A549 (cell line): Measurements from ENCODE around the gene FASTKD3. TPM values are rescaled to one million over a fixed set of nuclear protein-coding genes. Genes with fewer than 3 reads are reported as not detected.
A peak's percentile ranks its signal among the peaks of the same experiment; 100 is the strongest.

Experiments used
- ATAC-seq, 2 experiments: fragments of 200-7000 bp in 1 of 2; fragments of >200 bp in 1 of 2; cut with Nextera tagmentation in 1 of 2; cut with Tn5 transposase in 1 of 2; 3 replicates each; pipeline versions ENCODE4 v1.8.0 to v1.9.1; 2018 to 2020; ENCODE audit warnings: mild to moderate bottlenecking in 1 of 2, moderate library complexity in 1 of 2
- CTCF ChIA-PET: fragments of 300-600 bp; sonication (Branson Sonifier 250); formaldehyde crosslinking; extraction: SDS; loops from one replicate; lab custom pipeline; 2021; ENCODE audit warnings: antibody characterized with exemption, inconsistent platforms; lab: Yijun Ruan, JAX
- POLR2A ChIA-PET: fragments of 350-600 bp; formaldehyde crosslinking; extraction: SDS; loops from one replicate; lab custom pipeline; 2021; ENCODE audit warnings: antibody characterized with exemption, inconsistent platforms; lab: Yijun Ruan, JAX
- DNase-seq, 2 experiments: peaks; one replicate each; pipeline versions ENCODE4 v3.0.0 to v3.0.0-alpha.2; 2011 to 2016; ENCODE audit warnings: low read depth in 1 of 2, low spot score in 1 of 2
- FAIRE-seq: peaks from 2 replicates; lab custom pipeline; 2011; peaks lifted over from hg19 to GRCh38; lab: Jason Lieb, UNC
- H3K27ac ChIP-seq, 2 experiments: fragments of >200 bp; sonication (Bioruptor Twin); formaldehyde crosslinking; 3 replicates each; pipeline ENCODE4 v1.5.1; 2016 to 2017
- H3K4me1 ChIP-seq: fragments of >200 bp; sonication (Bioruptor Twin); formaldehyde crosslinking; 3 replicates; pipeline ENCODE4 v1.6.1; 2016
- H3K4me2 ChIP-seq: fragments of >200 bp; sonication (Bioruptor Twin); formaldehyde crosslinking; 3 replicates; pipeline ENCODE4 v1.6.1; 2016
- H3K4me3 ChIP-seq: fragments of >200 bp; sonication (Bioruptor Twin); formaldehyde crosslinking; 3 replicates; pipeline ENCODE4 v1.5.1; 2016
- H3K9me3 ChIP-seq: fragments of >200 bp; sonication (Bioruptor Twin); formaldehyde crosslinking; 3 replicates; pipeline ENCODE4 v1.6.1; 2016
- CBX8 ChIP-seq: fragments of 200-600 bp; sonication (generic); IDR thresholded peaks from 2 replicates; pipeline ENCODE4 v1.6.1; 2016
- CTCF ChIP-seq: fragments of >200 bp; sonication (Bioruptor Twin); formaldehyde crosslinking; IDR thresholded peaks from 3 replicates; pipeline ENCODE4 v1.5.1; 2016
- E2F6 ChIP-seq: IDR thresholded peaks from 2 replicates; pipeline ENCODE4 v1.6.1; 2012; ENCODE audit warnings: low read depth, borderline replicate concordance
- EHF ChIP-seq: fragments of 250-450 bp; sonication (Bioruptor Pico); IDR thresholded peaks from 2 replicates; pipeline ENCODE4 v1.5.0; 2020; ENCODE audit warnings: mild to moderate bottlenecking
- FOSB ChIP-seq: fragments of 250-450 bp; sonication (Bioruptor Pico); IDR thresholded peaks from 2 replicates; pipeline ENCODE4 v1.5.0; 2020; ENCODE audit warnings: mild to moderate bottlenecking, moderate library complexity
- FOSL2 ChIP-seq, 2 experiments: fragments of 450-650 bp in 1 of 2; fragments of >200 bp in 1 of 2; sonication (Bioruptor Twin) in 1 of 2; formaldehyde crosslinking; IDR thresholded peaks; 2 replicates each; pipeline versions ENCODE4 v1.5.0 to v1.6.1; 2016 to 2020; ENCODE audit warnings: mild to moderate bottlenecking in 1 of 2, moderate library complexity in 1 of 2
- FOXS1 ChIP-seq: fragments of 250-450 bp; sonication (Bioruptor Pico); IDR thresholded peaks from 2 replicates; pipeline ENCODE4 v1.5.0; 2020; ENCODE audit warnings: mild to moderate bottlenecking, moderate library complexity
- JUNB ChIP-seq: fragments of >200 bp; sonication (Bioruptor Twin); formaldehyde crosslinking; IDR thresholded peaks from 2 replicates; pipeline ENCODE4 v1.6.1; 2016
- KDM1A ChIP-seq: fragments of 200-600 bp; sonication (generic); IDR thresholded peaks from 2 replicates; pipeline ENCODE4 v1.6.1; 2016; ENCODE audit warnings: low read depth, mild to moderate bottlenecking
- MAZ ChIP-seq: fragments of 150-350 bp; IDR thresholded peaks from 2 replicates; pipeline ENCODE4 v1.6.1; 2014; ENCODE audit warnings: antibody characterized with exemption, low read depth, low read length, borderline replicate concordance
- MYC ChIP-seq: IDR thresholded peaks from 2 replicates; pipeline ENCODE4 v1.6.1; 2012; ENCODE audit warnings: mild to moderate bottlenecking, inconsistent platforms, low read length, improper control_type of control experiment, borderline replicate concordance
- PBX3 ChIP-seq: IDR thresholded peaks from 2 replicates; pipeline ENCODE4 v1.6.1; 2012
- RAD21 ChIP-seq, 2 experiments: fragments of >200 bp in 1 of 2; sonication (Bioruptor Twin) in 1 of 2; formaldehyde crosslinking in 1 of 2; IDR thresholded peaks in 1 of 2; conservative IDR thresholded peaks in 1 of 2; 2 replicates in 1 of 2; 3 replicates in 1 of 2; pipeline ENCODE4 v1.6.1; 2012 to 2018; ENCODE audit warnings: inconsistent platforms in 1 of 2
- RARB ChIP-seq: fragments of 250-450 bp; sonication (Bioruptor Pico); IDR thresholded peaks from 2 replicates; pipeline ENCODE4 v1.8.0; 2021; ENCODE audit warnings: mild to moderate bottlenecking, moderate library complexity
- SMC3 ChIP-seq: fragments of >200 bp; sonication (Bioruptor Twin); formaldehyde crosslinking; IDR thresholded peaks from 3 replicates; pipeline ENCODE4 v1.6.1; 2018; ENCODE audit warnings: inconsistent platforms
- SREBF2 ChIP-seq: fragments of 450-650 bp; IDR thresholded peaks from 2 replicates; pipeline ENCODE4 v1.6.1; 2014; ENCODE audit warnings: mild to moderate bottlenecking, moderate library complexity
- TFCP2L1 ChIP-seq: fragments of 250-450 bp; sonication (Bioruptor Pico); IDR thresholded peaks from 2 replicates; pipeline ENCODE4 v1.5.0; 2021; ENCODE audit warnings: mild to moderate bottlenecking
- WGBS: methylation state at CpG from one replicate; pipeline ENCODE4 v1.1.6; 2017; ENCODE audit errors: missing lambda C conversion rate; 5-methylcytosine and 5-hydroxymethylcytosine counted together
- polyA plus RNA-seq, 4 experiments: library from polyadenylated mRNA; depleted of rRNA in 3 of 4; stranded (reverse); fragments of >200 nt; fragmentation: RNase III in 1 of 4; extraction: RNeasy Plus Mini Kit Qiagen cat#74134 plus additional on column Dnase treatment in 1 of 4; gene quantifications; 2 replicates in 3 of 4; 3 replicates in 1 of 4; pipeline ENCODE4 v1.2.3, GENCODE V29; 2011 to 2017

The FASTKD3 gene
- polyA plus RNA-seq, 2 of the 4 experiments (the other 2 are of a cell fraction): 19.5 to 24.8 TPM

GRCh38 chr5:7886849-7887475 is 18.1 kb upstream of the FASTKD3 start:
- 0 out of 3 replicates have a peak overlapping the region, but pooled peaks have one; percentile 27 for H3K4me2 ChIP-seq
- ATAC-seq (peak; percentile 66 to 77; a peak in 4 of 6 replicates), FAIRE-seq (peak; percentile 18), DNase-seq (peak; percentile 40 to 50)
- H3K4me3 ChIP-seq: no peak overlapping the region
- peak overlapping the region; percentile 30 to 42; a peak in 2 of 6 replicates for H3K27ac ChIP-seq
- H3K9me3 ChIP-seq: no peaks in the 10 kb centered on the region
- ChIA-PET POLR2A (interaction anchor here (0.9 kb wide), 1 partner anchor 17 kb away, joined by 3 read pairs; no protein-coding TSS in a partner anchor), CTCF (interaction anchor here (0.6 to 3.3 kb wide), 18 partner anchors 9 to 1320 kb away, joined by 3 to 19 read pairs (median 5); partner anchors contain the start of gene MTRR)
- H3K4me1 ChIP-seq: peaks cover 3% of the 10 kb centered on the region; the same call in 1 of the 3 replicates
- peak; percentile 46 to 69 for TF ChIP-seq RAD21 (conservative IDR thresholded peaks at IDR 0.05 in 1 of 2, IDR thresholded peaks at IDR 0.05 in 1 of 2)
- TF ChIP-seq CTCF: peak; percentile 66
- no peak for TF ChIP-seq FOSB (CRISPR knock-in tag)
- TF ChIP-seq RARB (CRISPR knock-in tag): no peak
- peak; percentile 44; the same call in 2 of the 3 replicates for TF ChIP-seq SMC3
- no peak for TF ChIP-seq FOXS1 (CRISPR knock-in tag)
- TF ChIP-seq TFCP2L1 (CRISPR knock-in tag): no peak
- 62% methylated on average over 7 of the region's 7 CpGs for WGBS

GRCh38 chr5:7884491-7885267 is 15.8 kb upstream of the FASTKD3 start:
- no peak for TF ChIP-seq E2F6
- TF ChIP-seq, all 56 proteins: peak for 0
- POLR2A ChIA-PET: no interaction called here
- Histone ChIP-seq H3K4me3 (no peak overlapping the region), H3K4me1 (peaks cover 10% of the 10 kb centered on the region), H3K27ac (no peak overlapping the region), H3K9me3 (no peaks in the 10 kb centered on the region), H3K4me2 (no peak overlapping the region)
- CTCF ChIA-PET: interaction anchor here (1.0 to 3.3 kb wide), 2 partner anchors 42 to 130 kb away, joined by 3 to 15 read pairs; no protein-coding TSS in a partner anchor
- DNase-seq (no peak), ATAC-seq (no peak), FAIRE-seq (no peak)
- WGBS: 86% methylated on average over 5 of the region's 5 CpGs

- whole genome bisulfite sequencing: 92% methylated on average over 4 of the region's 4 CpGs
- DNase-seq: no peak
- POLR2A ChIA-PET: interaction anchor here (1.3 kb wide), 1 partner anchor 14 kb away, joined by 3 read pairs; the partner anchor contains the start of genes FASTKD3 and MTRR
- no peak for FAIRE-seq
- H3K9me3 ChIP-seq: no peaks in the 10 kb centered on the region
- peaks cover 25% of the 10 kb centered on the region for H3K4me1 ChIP-seq
- CTCF ChIA-PET: interaction anchor here (2.1 kb wide), 1 partner anchor 10 kb away, joined by 7 read pairs; no protein-coding TSS in a partner anchor
- ATAC-seq: no peak
- H3K4me3 ChIP-seq: no peak overlapping the region
- H3K27ac ChIP-seq: no peak overlapping the region
- H3K4me2 ChIP-seq: no peak overlapping the region
- TF ChIP-seq MAZ: no peak
- TF ChIP-seq FOSL2 (IDR thresholded peaks at IDR 0.05): no peak
- no peak for TF ChIP-seq FOSL2 (CRISPR knock-in tag; IDR thresholded peaks at IDR 0.05)
- TF ChIP-seq PBX3: no peak
- no peak for TF ChIP-seq SREBF2
- no peak for TF ChIP-seq KDM1A
- no peak for TF ChIP-seq JUNB
- no peak for TF ChIP-seq MYC
- TF ChIP-seq RARB (CRISPR knock-in tag): no peak
- no peak for TF ChIP-seq EHF (CRISPR knock-in tag)
- TF ChIP-seq CBX8: no peak
Measured at GRCh38 chr5:7882926-7883325, 14.1 kb upstream of the FASTKD3 start.
